GM23248 (cell line): Measurements from ENCODE around the gene STK16. TPM values are rescaled to one million over a fixed set of nuclear protein-coding genes. Genes with fewer than 3 reads are reported as not detected.

Source experiments
- DNase-seq: peaks from one replicate; pipeline ENCODE4 v3.0.0-alpha.2; 2015
- H2AFZ ChIP-seq: fragments of 200-600 bp; sonication (generic); 2 replicates; pipeline ENCODE4 v1.6.1; 2016; ENCODE audit warnings: antibody characterized with exemption
- H3F3A ChIP-seq: fragments of 200-600 bp; sonication (generic); 2 replicates; pipeline ENCODE4 v1.6.1; 2016; ENCODE audit warnings: mild to moderate bottlenecking, antibody characterized with exemption, mixed run types; ENCODE audit not compliant: insufficient read depth
- H3K27ac ChIP-seq: fragments of 200-600 bp; sonication (generic); 2 replicates; pipeline ENCODE4 v1.5.1; 2016; ENCODE audit warnings: mild to moderate bottlenecking
- H3K27me3 ChIP-seq: fragments of 200-600 bp; sonication (generic); replicated peaks from 2 replicates; pipeline ENCODE4 v1.6.1; 2016; ENCODE audit warnings: mild to moderate bottlenecking; ENCODE audit not compliant: insufficient read depth
- H3K36me3 ChIP-seq: fragments of 200-600 bp; sonication (generic); 2 replicates; pipeline ENCODE4 v1.6.1; 2016; ENCODE audit warnings: low read depth, mild to moderate bottlenecking
- H3K4me1 ChIP-seq: fragments of 200-600 bp; sonication (generic); 2 replicates; pipeline ENCODE4 v1.6.1; 2016; ENCODE audit warnings: mild to moderate bottlenecking; ENCODE audit not compliant: insufficient read depth
- H3K4me2 ChIP-seq: fragments of 200-600 bp; sonication (generic); one replicate; pipeline ENCODE4 v1.6.1; 2016; ENCODE audit warnings: mild to moderate bottlenecking; ENCODE audit not compliant: unreplicated experiment
- H3K4me3 ChIP-seq: fragments of 200-600 bp; sonication (generic); 2 replicates; pipeline ENCODE4 v1.5.1; 2016; ENCODE audit warnings: mild to moderate bottlenecking
- H3K79me2 ChIP-seq: fragments of 200-600 bp; sonication (generic); 2 replicates; pipeline ENCODE4 v1.6.1; 2016; ENCODE audit warnings: mild to moderate bottlenecking; ENCODE audit not compliant: insufficient read depth
- H3K9ac ChIP-seq: fragments of 200-600 bp; sonication (generic); 2 replicates; pipeline ENCODE4 v1.6.1; 2016; ENCODE audit warnings: mild to moderate bottlenecking
- H3K9me2 ChIP-seq: fragments of 200-600 bp; sonication (generic); 2 replicates; pipeline ENCODE4 v1.6.1; 2016; ENCODE audit warnings: mixed run types, mild to moderate bottlenecking, moderate library complexity; ENCODE audit not compliant: insufficient read depth
- H3K9me3 ChIP-seq: fragments of 200-600 bp; sonication (generic); one replicate; pipeline ENCODE4 v1.6.1; 2017; ENCODE audit warnings: low read depth
- H4K20me1 ChIP-seq: fragments of 200-600 bp; sonication (generic); 2 replicates; pipeline ENCODE4 v1.6.0; 2016; ENCODE audit not compliant: insufficient read depth
- EZH2 ChIP-seq: fragments of 200-600 bp; sonication (generic); IDR thresholded peaks from 2 replicates; pipeline ENCODE4 v1.6.1; 2018; ENCODE audit warnings: antibody characterized with exemption, mild to moderate bottlenecking; ENCODE audit not compliant: insufficient read depth, poor library complexity, severe bottlenecking
- EZH2phosphoT487 ChIP-seq: fragments of 200-600 bp; sonication (generic); IDR thresholded peaks from 2 replicates; pipeline ENCODE4 v1.6.1; 2018; ENCODE audit warnings: antibody characterized with exemption, moderate library complexity, mild to moderate bottlenecking, low read depth; ENCODE audit not compliant: insufficient read depth
- WGBS, 2 experiments: methylation state at CpG; one replicate each; pipeline ENCODE4 v1.1.6; 2015 to 2017; ENCODE audit warnings: low lambda C conversion rate in 2 of 2, low coverage in 1 of 2; ENCODE audit errors: missing lambda C conversion rate in 2 of 2; 5-methylcytosine and 5-hydroxymethylcytosine counted together
- in situ Hi-C: fragments of 300-500 bp; cut with MboI; formaldehyde crosslinking; loops from 2 replicates; pipeline ENCODE4 v1.15.0; 2020
- polyA plus RNA-seq: library from polyadenylated mRNA; unstranded; fragments of >200 nt; fragmentation: Nextera tagmentation; extraction: Ambion mirVana; gene quantifications from 2 replicates; pipeline ENCODE4 v1.2.1, GENCODE V29; 2016
- total RNA-seq: library from RNA; depleted of rRNA; stranded (reverse); fragments of >200 nt; shearing (Covaris generic); gene quantifications from 2 replicates; pipeline ENCODE4 v1.2.3, GENCODE V29; 2014

STK16 gene
- total and polyA plus RNA-seq, 2 experiments from 2014 or later = 7.2 to 16.0 TPM

DNA sequence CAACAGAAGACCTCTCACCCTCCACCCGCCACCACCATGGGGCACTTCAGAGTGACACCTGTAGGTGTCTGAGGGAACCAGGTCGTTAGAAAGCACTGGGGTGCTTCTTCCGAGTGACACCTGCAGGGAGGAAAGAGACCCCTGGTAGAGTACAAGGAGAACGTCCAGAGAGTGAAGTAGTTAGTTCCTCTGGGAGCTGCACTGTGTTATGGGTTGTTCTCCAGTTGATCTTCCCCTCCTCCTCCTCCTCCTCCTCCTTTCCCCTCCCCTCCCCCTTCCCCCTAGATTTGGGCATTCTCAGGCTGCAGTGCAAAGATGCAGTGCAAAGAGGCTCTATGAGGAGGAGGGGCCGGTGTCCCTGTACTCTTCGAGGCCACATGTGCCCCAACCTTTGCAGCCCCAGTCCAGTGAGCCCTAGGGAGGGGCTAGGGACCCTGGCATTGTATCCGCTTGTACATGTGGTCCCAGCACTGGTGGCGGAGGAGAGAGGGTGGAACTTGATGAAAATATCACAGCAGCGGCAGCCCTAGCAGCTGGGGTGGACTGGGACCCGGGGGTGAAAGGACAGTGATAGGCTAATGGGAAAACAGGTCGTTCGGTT is 34.7 kb downstream of the STK16 start:
- H3K9me3 ChIP-seq = no peaks in the 10 kb centered on the region
- H3K4me2 ChIP-seq = peak overlapping the region; percentile 83
- TF ChIP-seq EZH2phosphoT487 (no peak), EZH2 (no peak)
- H4K20me1 ChIP-seq = no peaks in the 10 kb centered on the region
- peaks cover 20% of the 10 kb centered on the region for H3K4me1 ChIP-seq
- peaks cover 11% of the 10 kb centered on the region for H3F3A ChIP-seq
- H3K27me3 ChIP-seq = no peaks in the 10 kb centered on the region
- peaks cover 15% of the 10 kb centered on the region; the same call in 1 of the 2 replicates for H3K79me2 ChIP-seq
- no peaks in the 10 kb centered on the region for H3K36me3 ChIP-seq
- WGBS, 2 experiments = 29 to 30% methylated on average over 12 of the region's 12 CpGs
- no peak for DNase-seq
- H3K9ac ChIP-seq = peak overlapping the region; percentile 97
- peak overlapping the region; percentile 50 for H2AFZ ChIP-seq
- no peaks in the 10 kb centered on the region for H3K9me2 ChIP-seq
- H3K4me3 ChIP-seq = peak overlapping the region; percentile 82
- in situ Hi-C loops = no loop called here
- peak overlapping the region; percentile 97 for H3K27ac ChIP-seq

- Histone ChIP-seq H3K9ac (peak overlapping the region; percentile 97; the same call in 1 of the 2 replicates), H3K4me1 (peaks cover 20% of the 10 kb centered on the region), H4K20me1 (no peaks in the 10 kb centered on the region), H3K36me3 (no peaks in the 10 kb centered on the region), H3K9me3 (no peaks in the 10 kb centered on the region), H2AFZ (no peak overlapping the region), H3K27me3 (no peaks in the 10 kb centered on the region), H3K9me2 (no peaks in the 10 kb centered on the region), H3K4me2 (peak overlapping the region; percentile 83), H3K4me3 (no peak overlapping the region), H3F3A (peaks cover 10% of the 10 kb centered on the region), H3K79me2 (peaks cover 15% of the 10 kb centered on the region; the same call in 1 of the 2 replicates), H3K27ac (no peak overlapping the region)
- 86 to 95% methylated on average over 4 of the region's 4 CpGs for WGBS, 2 experiments
- TF ChIP-seq EZH2phosphoT487 (no peak), EZH2 (no peak)
- no peak for DNase-seq
- in situ Hi-C loops = no loop called here
Measured at GRCh38 chr2:219280651-219281050, 35.4 kb downstream of the STK16 start.

DNA sequence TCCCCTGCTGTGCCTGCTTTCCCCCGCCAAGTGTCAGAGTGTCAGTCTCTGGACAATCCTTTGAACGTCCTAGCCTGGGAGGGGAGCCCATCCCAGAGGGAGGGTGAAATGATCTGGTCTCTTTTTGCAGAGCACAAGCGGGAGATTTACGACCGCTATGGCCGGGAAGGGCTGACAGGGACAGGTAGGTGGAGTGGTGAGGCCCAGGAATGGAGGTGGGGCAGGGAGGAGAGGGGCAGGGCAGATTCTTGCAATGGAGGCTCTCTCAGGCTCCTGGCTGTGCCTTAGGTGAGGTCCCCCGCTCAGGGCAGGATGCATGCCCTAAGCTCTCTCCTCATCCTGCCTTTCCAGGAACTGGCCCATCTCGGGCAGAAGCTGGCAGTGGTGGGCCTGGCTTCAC is 36.3 kb downstream of the STK16 start:
- no peaks in the 10 kb centered on the region for H3K36me3 ChIP-seq
- TF ChIP-seq EZH2 = no peak

GRCh38 chr2:219282375-219282774 is 37.1 kb downstream of the STK16 start:
- in situ Hi-C loops = no loop called here
- TF ChIP-seq EZH2 = no peak
- TF ChIP-seq EZH2phosphoT487 = no peak
- Histone ChIP-seq H3K4me2 (no peak overlapping the region), H4K20me1 (no peaks in the 10 kb centered on the region), H3K9me3 (no peaks in the 10 kb centered on the region), H3K27me3 (no peaks in the 10 kb centered on the region), H3K4me1 (peaks cover 30% of the 10 kb centered on the region), H3K36me3 (no peaks in the 10 kb centered on the region), H3K9ac (no peak overlapping the region), H3K4me3 (no peak overlapping the region), H2AFZ (no peak overlapping the region), H3K9me2 (no peaks in the 10 kb centered on the region), H3K27ac (no peak overlapping the region), H3F3A (peaks cover 10% of the 10 kb centered on the region), H3K79me2 (peaks cover 15% of the 10 kb centered on the region; the same call in 1 of the 2 replicates)
- 69 to 75% methylated on average over 5 of the region's 5 CpGs for WGBS, 2 experiments
- DNase-seq = no peak

More for the DNA sequence above, 36.3 kb downstream of the STK16 start:
- Histone ChIP-seq H3K79me2 (peaks cover 15% of the 10 kb centered on the region; the same call in 1 of the 2 replicates), H3K27me3 (no peaks in the 10 kb centered on the region), H3F3A (peaks cover 10% of the 10 kb centered on the region), H3K27ac (no peak overlapping the region), H3K9me2 (no peaks in the 10 kb centered on the region), H2AFZ (no peak overlapping the region), H3K9ac (no peak overlapping the region), H4K20me1 (no peaks in the 10 kb centered on the region), H3K9me3 (no peaks in the 10 kb centered on the region), H3K4me3 (no peak overlapping the region), H3K4me1 (peaks cover 25% of the 10 kb centered on the region), H3K4me2 (no peak overlapping the region)
- 90 to 94% methylated on average over 8 of the region's 8 CpGs for WGBS, 2 experiments
- no peak for DNase-seq
- in situ Hi-C loops = no loop called here
